Fibroblast of skin of abdomen (primary cell): ENCODE results near the gene GNG7.
"Not testable (repeated sequence)": the region's sequence is repeated elsewhere in the genome, so short reads cannot be mapped to it uniquely, and the experiment has no call there.

Experiments used
- DNase-seq: peaks from one replicate; pipeline ENCODE4 v3.0.0-alpha.2; 2013

The GNG7 gene

DNA sequence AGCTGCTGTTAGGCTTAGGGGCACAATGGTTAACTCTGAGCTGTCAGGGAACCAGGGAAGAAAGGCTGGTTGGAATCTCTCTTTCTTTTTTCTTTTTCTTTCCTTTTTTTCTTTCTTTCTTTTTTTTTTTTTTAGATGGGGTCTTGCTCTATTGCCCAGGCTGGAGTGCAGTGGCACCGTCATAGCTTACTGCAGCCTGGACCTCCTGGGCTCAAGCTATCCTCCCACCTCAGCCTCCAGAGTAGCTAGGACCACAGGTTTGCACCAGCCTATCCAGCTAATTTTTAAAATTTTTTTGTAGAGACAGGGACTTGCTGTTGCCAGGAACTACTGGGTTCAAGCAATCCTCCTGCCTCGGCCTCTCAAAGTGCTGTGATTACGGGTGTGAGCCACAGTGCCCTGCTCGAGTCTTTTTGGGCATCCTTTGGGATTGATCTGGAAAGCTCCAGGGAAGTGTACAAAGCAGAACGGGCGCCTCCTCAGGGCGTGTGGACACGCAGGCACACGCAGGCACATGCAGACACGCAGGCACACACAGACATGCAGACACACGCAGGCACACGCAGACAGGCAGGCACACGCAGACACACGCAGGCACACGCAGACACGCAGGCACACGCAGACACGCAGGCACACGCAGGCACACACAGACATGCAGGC lies 127.4 kb downstream of the GNG7 start:
- no peak for DNase-seq

DNA sequence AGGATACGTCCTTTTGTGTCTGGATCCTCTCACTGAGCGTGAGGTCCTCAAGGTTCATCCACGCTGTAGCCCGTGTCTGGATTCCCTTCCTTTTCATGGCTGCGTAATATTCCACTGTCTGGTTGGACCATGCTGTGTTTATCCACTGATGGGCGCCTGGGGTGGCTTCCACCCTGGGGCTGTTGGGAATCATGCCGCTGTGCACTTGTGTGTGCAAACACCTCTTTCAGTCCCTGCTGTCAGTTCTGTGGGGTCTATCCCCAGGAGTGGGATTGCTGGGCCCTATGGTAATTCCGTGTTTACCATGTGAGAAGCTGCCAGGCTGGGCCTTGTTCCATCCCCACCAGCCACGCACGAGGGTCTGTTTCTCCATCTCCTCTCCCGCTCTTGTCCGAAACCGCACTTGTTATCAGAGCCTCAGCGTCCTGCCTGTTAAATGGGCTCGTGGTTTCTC lies 128.0 kb downstream of the GNG7 start:
- DNase-seq: no peak

DNA sequence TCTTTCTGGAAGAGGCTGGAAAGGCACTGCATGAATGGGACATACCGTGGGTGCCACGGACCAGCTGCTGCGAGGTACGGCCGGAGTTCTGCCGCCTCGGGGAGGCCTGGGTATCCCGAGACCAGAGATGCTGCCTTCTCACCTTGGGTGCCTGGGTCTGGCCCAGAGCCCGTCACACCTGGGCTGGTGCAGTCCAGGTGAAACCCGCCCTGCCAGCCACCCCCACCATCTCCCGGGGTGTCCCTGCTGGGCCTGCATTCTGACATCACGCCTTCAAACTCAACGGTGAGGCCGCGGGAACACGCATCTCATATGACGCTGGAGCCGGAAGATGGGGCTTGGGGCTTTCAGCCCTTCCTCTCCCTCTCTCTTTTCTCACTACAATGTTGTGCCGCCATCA lies 128.6 kb downstream of the GNG7 start:
- no peak for DNase-seq

DNA sequence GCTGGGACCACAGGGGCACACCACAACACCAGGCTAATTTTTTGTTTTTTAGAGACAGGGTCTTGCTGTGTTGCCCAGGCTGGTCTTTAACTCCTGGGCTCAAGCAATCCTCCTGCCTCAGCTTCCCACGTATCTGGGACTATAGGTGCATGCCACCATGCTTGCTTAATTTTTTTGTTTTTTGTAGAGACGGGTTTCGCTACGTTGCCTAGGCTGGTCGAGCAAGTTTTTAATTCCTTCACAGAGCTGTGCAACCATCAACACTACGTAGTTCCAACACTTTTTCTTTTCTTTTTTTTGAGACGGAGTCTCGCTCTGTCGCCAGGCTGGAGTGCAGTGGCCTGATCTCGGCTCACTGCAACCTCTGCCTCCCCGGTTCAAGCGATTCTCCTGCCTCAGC lies 130.3 kb downstream of the GNG7 start:
- not testable (repeated sequence) for DNase-seq

DNA sequence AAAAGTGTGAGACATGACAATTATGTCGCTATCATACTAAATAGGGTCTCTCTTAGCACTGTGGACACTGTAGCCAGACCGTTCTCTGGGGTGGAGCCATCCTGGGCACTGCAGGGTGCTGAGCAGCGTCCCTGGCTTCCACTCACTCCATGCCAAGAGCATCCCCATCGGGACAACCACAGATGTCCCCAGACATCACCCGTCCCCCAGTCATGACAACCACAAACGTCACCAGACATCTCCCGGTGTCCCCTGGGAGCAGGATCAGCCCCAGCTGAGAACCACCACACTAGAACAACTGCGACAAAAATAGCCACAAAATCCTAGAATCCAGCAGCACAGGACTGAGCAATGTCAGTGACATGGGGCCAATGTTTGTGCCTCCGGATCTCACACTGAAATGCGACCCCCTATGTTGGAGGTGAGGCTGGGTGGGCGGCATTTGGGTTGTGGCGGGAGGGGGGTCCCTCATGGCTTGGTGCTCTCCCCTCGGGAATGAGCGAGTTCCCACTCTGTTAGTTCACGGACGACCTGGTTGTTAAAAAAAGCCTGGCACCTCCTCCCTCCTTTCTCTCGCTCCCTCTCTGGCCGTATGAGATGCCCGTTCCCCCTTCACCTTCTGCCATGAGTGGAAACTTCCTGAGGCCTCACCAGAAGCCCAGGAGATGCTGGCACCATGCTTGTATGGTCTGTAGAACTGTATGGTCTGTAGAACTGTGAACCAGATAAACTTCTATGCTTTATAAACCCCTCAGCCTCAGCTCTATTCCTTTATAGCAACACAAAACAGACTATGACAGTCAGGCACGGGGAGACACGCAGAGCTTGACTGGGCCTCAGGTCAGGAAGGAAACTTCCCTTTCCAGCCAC lies 132.7 kb downstream of the GNG7 start:
- DNase-seq: no peak

DNA sequence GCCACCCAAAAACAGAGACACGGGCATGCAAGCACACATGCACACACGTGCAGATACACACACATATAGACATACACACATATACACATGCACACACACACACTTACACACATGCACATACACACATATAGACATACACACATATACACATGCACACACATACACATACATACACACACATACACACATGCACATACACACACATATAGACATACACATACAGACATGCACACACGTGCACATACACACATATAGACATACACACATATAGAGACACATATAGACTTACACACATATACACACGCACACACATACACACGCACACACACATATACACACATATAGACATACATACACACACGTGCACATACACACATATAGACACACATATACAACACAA lies 134.5 kb downstream of the GNG7 start:
- no peak for DNase-seq

DNA sequence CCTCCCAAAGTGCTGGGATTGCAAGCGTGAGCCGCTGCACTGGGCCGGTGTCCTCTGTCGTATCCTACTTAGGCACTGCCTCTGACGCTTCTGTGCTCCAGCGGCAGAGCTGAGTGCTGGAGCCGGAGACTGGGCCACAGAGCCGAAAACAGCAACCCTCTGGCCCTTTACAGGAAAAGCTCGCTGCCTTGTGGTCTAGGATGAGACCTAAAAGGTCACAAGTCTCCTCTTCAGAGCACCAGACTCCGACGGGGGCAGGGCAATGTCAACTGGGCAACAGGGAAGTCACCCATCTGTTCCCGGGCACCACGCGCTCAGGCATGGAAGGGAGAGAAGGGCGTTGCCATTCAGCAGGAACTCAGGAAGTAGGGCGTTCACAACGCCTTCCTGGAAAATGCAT lies 134.9 kb downstream of the GNG7 start:
- no peak for DNase-seq

DNA sequence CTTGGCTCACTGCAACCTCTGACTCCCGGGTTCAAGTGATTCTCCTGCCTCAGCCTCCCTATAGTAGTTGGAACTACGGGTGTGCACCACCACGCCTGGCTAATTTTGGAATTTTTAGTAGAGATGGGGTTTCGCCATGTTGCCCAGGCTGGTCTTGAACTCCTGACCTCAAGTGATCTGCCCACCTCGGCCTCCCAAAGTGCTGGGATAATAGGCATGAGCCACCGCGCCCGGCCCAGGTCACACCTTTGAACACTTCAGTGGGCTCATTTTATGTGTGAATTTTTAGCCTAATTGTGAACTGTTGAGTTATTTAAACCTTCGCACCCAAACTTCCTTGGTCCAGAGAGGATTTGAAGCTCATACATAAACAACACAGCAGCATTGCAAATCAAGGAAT lies 138.9 kb downstream of the GNG7 start:
- not testable (repeated sequence) for DNase-seq

DNA sequence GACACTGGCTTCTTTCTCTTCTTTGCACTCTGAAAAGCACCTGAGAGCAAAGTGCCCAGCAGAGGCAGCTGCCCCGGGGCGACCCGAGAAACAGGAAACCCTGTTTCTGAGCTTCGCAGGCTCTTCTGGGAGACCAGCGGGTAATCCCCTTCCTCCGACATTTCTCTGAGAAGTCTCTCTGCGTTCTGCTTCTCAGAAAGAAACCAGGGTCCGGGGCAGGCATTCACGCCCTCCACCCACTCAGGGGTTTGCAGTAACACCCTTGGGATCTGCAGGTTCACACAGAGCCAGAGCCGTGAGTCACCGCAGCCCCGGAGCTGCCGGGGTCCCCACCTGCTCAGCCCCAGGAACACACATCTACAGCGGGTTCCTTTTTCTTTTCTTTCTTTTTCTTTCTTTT lies 140.6 kb downstream of the GNG7 start:
- no peak for DNase-seq

DNA sequence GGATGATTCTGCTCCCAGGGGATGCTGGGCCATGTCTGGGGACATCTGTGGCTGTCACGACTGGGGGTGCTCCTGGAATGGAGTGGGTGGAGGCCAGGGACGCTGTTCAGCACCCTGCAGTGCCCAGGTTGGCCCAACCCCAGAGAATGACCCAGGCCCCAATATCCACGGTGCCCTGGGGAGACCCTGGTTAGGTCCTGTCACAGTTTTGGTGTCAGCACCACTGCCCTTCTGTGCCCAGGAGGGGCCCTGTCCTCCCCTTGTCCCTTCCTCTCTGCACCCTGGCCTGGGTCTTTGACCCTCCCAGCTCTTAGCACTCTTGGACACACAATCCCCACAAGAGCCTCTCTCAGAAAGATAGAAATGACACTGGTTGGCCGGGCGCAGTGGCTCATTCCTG lies 141.3 kb downstream of the GNG7 start:
- no peak for DNase-seq

DNA sequence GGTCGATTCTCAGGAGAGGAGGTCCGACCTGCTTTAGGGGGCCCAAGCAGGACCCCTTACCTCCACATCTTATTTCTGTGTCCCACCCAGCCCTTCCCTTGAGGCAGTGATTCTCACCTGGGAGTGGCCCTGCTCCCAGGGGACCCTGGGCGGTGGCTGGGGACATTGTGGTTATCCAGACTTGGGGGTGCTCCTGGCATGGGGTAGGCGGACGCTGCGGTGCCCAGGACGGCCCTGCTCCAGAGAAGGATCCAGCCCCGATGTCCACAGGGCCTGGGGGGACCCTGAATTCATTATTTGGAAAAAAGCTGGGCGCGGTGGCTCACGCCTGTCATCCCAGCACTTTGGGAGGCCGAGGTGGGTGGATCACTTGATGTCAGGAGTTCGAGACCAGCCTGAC lies 142.1 kb downstream of the GNG7 start:
- no peak for DNase-seq

DNA sequence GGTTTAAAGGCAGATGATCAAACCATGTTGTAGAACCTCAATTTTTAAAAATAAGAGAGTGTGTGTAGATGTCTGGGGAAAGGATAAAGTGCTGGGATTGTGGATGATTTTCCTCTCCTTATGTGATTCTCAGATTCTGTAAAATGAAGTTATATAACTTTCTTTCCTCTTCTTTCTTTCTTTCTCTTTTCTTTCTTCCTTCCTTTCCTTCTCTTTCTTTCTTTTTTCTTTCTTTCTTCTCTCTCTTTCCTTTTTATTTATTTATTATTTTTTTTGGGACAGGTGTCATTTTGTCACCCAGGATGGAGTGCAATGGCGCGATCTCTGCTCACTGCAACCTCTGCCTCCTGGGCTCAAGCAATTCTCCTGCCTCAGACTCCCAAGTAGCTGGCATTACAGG lies 144.0 kb downstream of the GNG7 start:
- no peak for DNase-seq

DNA sequence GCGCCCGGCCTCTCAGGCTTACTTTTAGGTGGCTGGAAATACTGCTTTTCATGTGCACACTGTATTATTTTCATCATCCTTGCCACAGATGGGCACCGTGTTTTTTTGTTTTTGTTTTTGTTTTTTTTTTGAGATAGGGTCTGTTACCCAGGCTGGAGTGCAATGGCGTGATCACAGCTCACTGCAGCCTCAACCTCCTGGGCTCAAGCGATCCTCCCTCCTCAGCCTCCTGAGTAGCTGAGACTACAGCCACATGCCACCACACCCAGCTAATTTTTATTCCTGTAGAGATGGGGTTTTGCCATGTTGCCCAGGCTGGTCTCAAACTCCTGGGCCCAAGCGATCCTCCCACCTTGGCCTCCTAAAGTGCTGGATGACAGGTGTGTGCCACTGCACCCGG lies 144.4 kb downstream of the GNG7 start:
- not testable (repeated sequence) for DNase-seq

DNA sequence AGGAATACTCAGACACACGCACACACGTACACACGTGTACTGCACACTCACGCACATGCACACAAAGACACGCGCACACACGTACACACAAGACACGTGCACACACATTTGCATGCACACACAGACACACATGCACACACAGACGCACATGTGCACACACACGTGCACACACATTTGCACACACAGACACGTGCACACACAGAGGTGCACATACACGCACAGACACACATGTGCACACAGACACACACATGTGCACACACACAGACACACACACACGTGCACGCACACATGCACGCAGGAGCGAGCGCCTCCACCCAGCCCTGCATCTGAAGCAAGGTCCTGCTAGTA lies 145.4 kb downstream of the GNG7 start:
- DNase-seq: no peak

DNA sequence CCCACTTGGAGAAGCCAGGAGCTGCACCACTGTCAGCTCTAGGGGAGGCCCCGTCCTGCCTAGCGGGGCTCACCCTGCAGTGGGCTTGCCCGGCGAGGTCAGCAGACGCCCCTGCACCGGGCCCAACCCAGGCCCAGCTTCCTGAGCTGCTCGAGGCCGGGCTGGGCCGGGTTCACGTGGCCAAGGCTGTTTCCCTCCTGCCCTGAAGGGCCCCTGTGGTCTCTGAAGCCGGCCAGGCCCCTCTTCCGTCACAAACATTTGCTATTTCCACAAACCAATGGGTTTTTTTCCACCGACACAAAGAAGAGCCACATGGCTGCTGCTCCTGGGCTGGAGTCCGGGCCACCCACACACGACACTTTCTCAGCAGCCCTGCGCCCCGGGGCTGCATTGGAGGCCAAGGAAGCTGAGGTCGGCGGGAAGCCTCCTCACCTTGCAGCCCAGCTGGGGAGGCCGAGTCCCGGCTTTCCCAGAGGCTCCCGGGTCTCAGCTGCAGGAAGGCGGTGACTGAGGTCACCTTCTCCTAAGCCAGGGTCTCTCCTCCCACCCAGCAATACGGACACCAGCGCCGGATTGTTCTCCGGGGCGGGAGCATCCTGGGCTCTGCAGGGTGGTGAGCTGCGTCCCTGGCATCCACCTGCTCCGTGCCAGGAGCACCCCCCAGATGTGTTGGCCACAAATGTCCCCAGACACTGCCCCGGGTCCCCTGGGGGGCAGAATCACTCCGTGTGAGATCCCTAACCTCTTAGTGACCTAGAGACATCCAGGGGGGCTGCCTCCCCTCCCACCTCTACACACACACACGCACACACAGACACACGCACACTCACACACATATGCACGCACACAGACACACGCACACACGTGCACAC lies 146.0 kb downstream of the GNG7 start:
- DNase-seq: no peak

DNA sequence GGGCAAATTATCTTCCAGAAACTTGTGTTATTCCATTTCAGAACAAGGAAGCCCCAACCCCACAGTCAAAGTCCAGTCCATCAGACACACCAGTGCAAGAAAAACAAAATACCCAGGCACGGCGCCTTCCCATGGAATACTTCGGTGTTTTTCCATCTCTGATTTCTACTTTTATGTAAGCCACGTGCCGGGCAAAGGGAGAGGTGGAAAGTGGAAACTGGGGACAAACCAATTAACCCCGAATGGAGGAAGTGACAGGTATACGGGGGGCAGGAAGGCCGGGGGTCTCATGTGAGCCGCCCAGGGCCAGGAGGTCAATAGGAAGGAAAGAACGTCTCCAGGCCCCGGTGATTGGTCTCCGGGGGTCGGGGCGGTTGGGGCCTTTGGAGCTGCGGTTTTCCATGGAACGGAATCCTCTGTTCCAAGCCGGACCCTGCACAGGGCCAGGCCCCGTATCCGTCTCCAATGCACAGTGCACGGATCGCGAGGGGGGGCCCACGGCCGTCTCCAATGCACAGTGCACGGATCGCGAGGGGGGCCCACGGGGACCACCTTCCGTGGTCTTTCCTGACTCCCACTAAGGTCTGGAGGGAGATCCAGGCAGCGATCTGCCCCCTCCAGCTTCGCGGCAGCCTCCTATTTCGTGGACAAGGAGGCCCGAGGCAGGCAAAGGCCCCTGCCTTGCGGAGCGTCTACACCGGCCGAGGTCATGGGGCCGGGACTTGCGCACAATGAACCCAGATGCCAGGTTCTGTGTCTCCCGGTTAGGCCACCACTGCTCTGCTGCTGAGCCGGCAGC lies 146.9 kb downstream of the GNG7 start:
- no peak for DNase-seq

DNA sequence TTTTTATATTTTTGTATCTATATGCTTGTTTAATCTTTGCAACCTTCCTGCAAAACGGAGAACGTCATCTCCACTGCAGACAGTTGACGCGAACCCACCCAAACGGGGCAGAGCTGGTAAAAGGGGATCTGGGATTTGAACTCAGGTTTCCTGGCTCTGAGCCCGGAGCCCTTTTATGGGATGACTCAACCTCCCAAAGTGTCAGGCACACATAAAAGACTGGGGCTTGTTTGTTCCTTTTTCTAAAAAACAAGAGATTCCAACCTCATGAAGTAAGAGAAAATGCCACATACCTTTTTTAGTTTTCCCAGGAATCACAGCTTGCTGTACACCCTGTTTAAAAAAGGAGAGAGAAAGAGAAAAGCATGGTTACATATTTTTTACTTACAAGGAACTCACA lies 147.6 kb downstream of the GNG7 start:
- DNase-seq: peak; percentile 32

DNA sequence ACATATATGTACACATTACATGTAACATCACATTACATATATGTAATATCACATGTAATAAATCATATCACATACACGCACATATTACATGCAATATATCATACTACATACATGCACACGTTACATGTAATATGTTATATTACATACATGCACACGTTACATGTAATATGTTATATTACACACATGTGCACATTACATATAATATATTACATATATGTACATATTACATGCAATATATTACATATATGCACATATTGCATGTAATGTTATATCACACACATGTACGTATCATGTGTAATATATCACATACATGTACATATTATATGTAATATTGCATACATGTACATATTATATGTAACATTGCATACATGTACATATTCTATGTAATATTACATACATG lies 149.0 kb downstream of the GNG7 start:
- DNase-seq: no peak

DNA sequence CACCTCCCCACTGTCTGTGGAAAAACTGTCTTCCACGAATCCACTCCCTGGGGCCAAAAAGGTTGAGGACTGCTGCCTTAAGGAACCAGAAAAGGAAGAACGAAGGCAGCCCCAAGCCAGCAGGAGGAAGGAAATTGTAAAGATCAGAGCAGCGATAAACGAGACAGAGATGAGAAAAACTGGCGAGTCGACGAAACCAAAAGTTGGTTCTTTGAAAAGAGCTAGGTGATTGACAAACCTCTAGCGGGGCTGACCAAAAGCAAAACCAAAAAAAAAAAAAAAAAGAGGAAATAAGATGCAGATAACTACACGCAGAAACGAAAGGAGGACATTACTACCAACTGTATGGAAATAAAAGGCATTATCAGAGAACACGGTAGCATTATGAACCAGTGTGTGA lies 149.6 kb downstream of the GNG7 start:
- no peak for DNase-seq

DNA sequence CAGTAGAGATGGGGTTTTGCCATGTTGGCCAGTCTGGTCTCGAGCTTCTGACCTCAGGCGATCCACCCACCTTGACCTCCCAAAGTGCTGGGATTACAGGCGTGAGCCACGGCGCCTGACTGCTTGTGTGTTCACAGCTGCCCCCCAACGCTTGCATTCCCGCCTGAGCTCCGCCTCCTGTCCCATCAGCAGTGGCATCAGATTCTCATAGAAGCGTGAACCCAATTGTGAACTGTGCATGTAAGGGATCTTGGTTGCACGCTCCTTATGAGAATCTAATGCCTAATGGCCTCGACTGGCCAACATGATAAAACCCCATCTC lies 150.7 kb downstream of the GNG7 start:
- no peak for DNase-seq

DNA sequence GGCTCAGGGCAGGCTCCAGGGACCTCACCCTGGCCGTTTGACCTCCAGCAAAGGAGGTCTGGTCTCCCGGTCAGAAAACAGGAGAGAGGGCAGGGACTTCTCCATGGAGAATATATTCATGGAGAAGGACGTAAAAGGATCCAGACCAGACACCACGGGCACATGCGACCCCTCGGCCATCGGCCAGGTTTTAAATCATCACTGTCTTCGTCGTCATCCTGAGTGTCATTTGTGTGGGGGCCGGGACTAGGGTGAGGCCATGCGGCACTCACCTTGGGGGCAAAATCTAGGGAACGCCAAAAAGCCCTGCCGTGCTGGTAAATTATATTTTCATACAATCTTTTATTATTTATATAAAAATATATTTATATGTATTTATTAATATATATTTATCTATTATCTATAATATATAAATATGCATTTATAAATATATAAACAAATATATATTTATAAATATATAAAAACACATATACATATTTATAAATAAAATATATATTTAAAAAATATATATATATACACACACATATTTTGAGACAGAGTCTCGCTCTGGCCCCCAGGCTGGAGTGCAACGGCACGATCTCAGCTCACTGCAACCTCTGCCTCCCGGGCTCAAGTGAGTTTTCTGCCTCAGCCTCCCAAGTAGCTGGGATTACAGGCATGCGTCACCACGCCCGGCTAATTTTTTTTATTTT lies 151.2 kb downstream of the GNG7 start:
- no peak for DNase-seq
